Neural crest cell (in vitro differentiated cells): ENCODE measurements around the gene CHTF18. TPM values are rescaled to one million over a fixed set of nuclear protein-coding genes. Genes with fewer than 3 reads are reported as not detected.
"Not testable (repeated sequence)": the region's sequence is repeated elsewhere in the genome, so short reads cannot be mapped to it uniquely, and the experiment has no call there.

ENCODE experiments used
- DNase-seq: peaks from one replicate; pipeline ENCODE4 v3.0.0; 2021; ENCODE audit warnings: low read depth, mixed read lengths, low spot score
- H3K27ac Mint-ChIP-seq: one replicate; pipeline ENCODE4 v1.8.0; 2021; ENCODE audit warnings: mild to moderate bottlenecking, mixed read lengths; ENCODE audit not compliant: unreplicated experiment
- H3K27me3 Mint-ChIP-seq: 2 replicates; pipeline ENCODE4 v1.8.0; 2021; ENCODE audit warnings: low read depth, mild to moderate bottlenecking, mixed read lengths
- H3K36me3 Mint-ChIP-seq: 2 replicates; pipeline ENCODE4 v1.8.0; 2021; ENCODE audit warnings: low read depth, mild to moderate bottlenecking, mixed read lengths
- H3K4me1 Mint-ChIP-seq: 2 replicates; pipeline ENCODE4 v1.8.0; 2021; ENCODE audit warnings: mixed read lengths
- H3K4me3 Mint-ChIP-seq: one replicate; pipeline ENCODE4 v1.8.0; 2021; ENCODE audit warnings: mild to moderate bottlenecking, mixed read lengths
- H3K9me3 Mint-ChIP-seq: 2 replicates; pipeline ENCODE4 v1.8.0; 2021; ENCODE audit warnings: mixed read lengths
- CTCF ChIP-seq: fragments of 200-600 bp; sonication (generic); conservative IDR thresholded peaks from 2 replicates; pipeline ENCODE4 v1.5.0; 2021; ENCODE audit warnings: antibody characterized with exemption, mild to moderate bottlenecking
- total RNA-seq: library from RNA; stranded (reverse); gene quantifications from 2 replicates; pipeline ENCODE4 v1.2.1, GENCODE V29; 2021

The CHTF18 gene
- total RNA-seq, 1 donor from 2014 or later, result 169 TPM

- TF ChIP-seq CTCF, result no peak
- DNase-seq, result no peak
- Mint-ChIP-seq H3K9me3 (no peaks in the 10 kb centered on the region), H3K4me3 (no peak overlapping the region), H3K27ac (no peak overlapping the region), H3K4me1 (no peaks in the 10 kb centered on the region), H3K27me3 (no peaks in the 10 kb centered on the region), H3K36me3 (no peaks in the 10 kb centered on the region)
Measured at GRCh38 chr16:769934-770333, 18.5 kb upstream of the CHTF18 start.

GRCh38 chr16:770411-770810 is 18.0 kb upstream of the CHTF18 start:
- Mint-ChIP-seq H3K4me1 (no peaks in the 10 kb centered on the region), H3K27ac (no peak overlapping the region), H3K4me3 (no peak overlapping the region), H3K36me3 (no peaks in the 10 kb centered on the region), H3K9me3 (no peaks in the 10 kb centered on the region), H3K27me3 (no peaks in the 10 kb centered on the region)
- DNase-seq, result no peak
- no peak for TF ChIP-seq CTCF

GRCh38 chr16:772959-773358 is 15.5 kb upstream of the CHTF18 start:
- H3K9me3 Mint-ChIP-seq, result no peaks in the 10 kb centered on the region
- no peak overlapping the region for H3K4me3 Mint-ChIP-seq
- DNase-seq, result no peak
- no peak overlapping the region for H3K27ac Mint-ChIP-seq
- no peaks in the 10 kb centered on the region for H3K36me3 Mint-ChIP-seq
- no peaks in the 10 kb centered on the region for H3K27me3 Mint-ChIP-seq
- no peak for TF ChIP-seq CTCF
- H3K4me1 Mint-ChIP-seq, result no peaks in the 10 kb centered on the region

- TF ChIP-seq CTCF, result no peak
- H3K27ac Mint-ChIP-seq, result no peak overlapping the region
- no peaks in the 10 kb centered on the region for H3K9me3 Mint-ChIP-seq
- H3K36me3 Mint-ChIP-seq, result no peaks in the 10 kb centered on the region
- no peaks in the 10 kb centered on the region for H3K27me3 Mint-ChIP-seq
- no peak for DNase-seq
- H3K4me3 Mint-ChIP-seq, result no peak overlapping the region
- H3K4me1 Mint-ChIP-seq, result no peaks in the 10 kb centered on the region
Measured at GRCh38 chr16:774086-775001, 14.1 kb upstream of the CHTF18 start.

- H3K4me1 Mint-ChIP-seq, result no peaks in the 10 kb centered on the region
- TF ChIP-seq CTCF, result no peak
- no peaks in the 10 kb centered on the region for H3K27me3 Mint-ChIP-seq
- no peaks in the 10 kb centered on the region for H3K9me3 Mint-ChIP-seq
- H3K36me3 Mint-ChIP-seq, result no peaks in the 10 kb centered on the region
- no peak overlapping the region for H3K27ac Mint-ChIP-seq
- DNase-seq, result no peak
- H3K4me3 Mint-ChIP-seq, result no peak overlapping the region
Measured at GRCh38 chr16:775236-775796, 13.1 kb upstream of the CHTF18 start.

GRCh38 chr16:776298-776697 is 12.1 kb upstream of the CHTF18 start:
- DNase-seq, H3K27me3 Mint-ChIP-seq, H3K4me3 Mint-ChIP-seq, H3K27ac Mint-ChIP-seq, H3K9me3 Mint-ChIP-seq, H3K4me1 Mint-ChIP-seq, H3K36me3 Mint-ChIP-seq: not testable (repeated sequence)
